Sigmoid colon (tissue), 7 donors: ENCODE data around the gene THAP10. TPM values are rescaled to one million over a fixed set of nuclear protein-coding genes. Genes with fewer than 3 reads are reported as not detected.
"Not testable (repeated sequence)": the region's sequence is repeated elsewhere in the genome, so short reads cannot be mapped to it uniquely, and the experiment has no call there.

ENCODE experiments used
- DNase-seq: peaks from one replicate; pipeline ENCODE4 v3.0.0-alpha.2; 2019
- H3K27ac ChIP-seq, 4 donors: fragments of 200-600 bp; sonication (generic); one replicate each; pipeline ENCODE4 v1.5.1; 2016 to 2019; ENCODE audit warnings: mild to moderate bottlenecking in 1 of 4
- H3K27me3 ChIP-seq, 3 donors: fragments of 200-600 bp; sonication (generic); one replicate each; pipeline ENCODE4 v1.5.1; 2019; ENCODE audit warnings: mild to moderate bottlenecking in 1 of 3
- H3K36me3 ChIP-seq, 4 donors: fragments of 200-600 bp; sonication (generic); one replicate each; pipeline ENCODE4 v1.5.1; 2016 to 2019
- H3K4me1 ChIP-seq, 4 donors: fragments of 200-600 bp; sonication (generic); one replicate each; pipeline ENCODE4 v1.5.1; 2017 to 2019
- H3K4me3 ChIP-seq, 4 donors: fragments of 200-600 bp; sonication (generic); one replicate each; pipeline ENCODE4 v1.5.1; 2017 to 2019; ENCODE audit warnings: mild to moderate bottlenecking in 2 of 4, moderate library complexity in 1 of 4
- H3K9me3 ChIP-seq, 4 donors: fragments of 200-600 bp in 3 of 4; sonication (generic) in 3 of 4; one replicate each; pipeline versions ENCODE4 v1.5.1 to v1.6.1; 2013 to 2019
- EP300 ChIP-seq, 4 donors: sonication (generic); formaldehyde crosslinking; IDR thresholded peaks; one replicate each; pipeline ENCODE4 v1.6.1; 2017; ENCODE audit warnings: antibody characterized with exemption in 4 of 4
- POLR2A ChIP-seq, 2 donors: fragments of 450-650 bp; IDR thresholded peaks; one replicate each; pipeline ENCODE4 v1.6.1; 2016; ENCODE audit warnings: antibody characterized with exemption in 2 of 2, mild to moderate bottlenecking in 2 of 2, moderate library complexity in 2 of 2
- POLR2AphosphoS5 ChIP-seq, 4 donors: sonication (generic); formaldehyde crosslinking; IDR thresholded peaks; one replicate each; pipeline ENCODE4 v1.6.1; 2017; ENCODE audit warnings: antibody characterized with exemption in 4 of 4
- WGBS, 2 donors: extraction: QIAGEN DNeasy Blood & Tissue Kit; methylation state at CpG; one replicate each; pipeline ENCODE4 v1.1.7; 2013; 5-methylcytosine and 5-hydroxymethylcytosine counted together
- intact Hi-C: fragments of 100-400 bp; cut with DNase I; formaldehyde crosslinking; loops from one replicate; pipeline ENCODE4 v1.15.1; 2023
- polyA plus RNA-seq, 3 donors: library from polyadenylated mRNA; stranded (reverse); fragments of 200-250 nt; gene quantifications; one replicate each; pipeline ENCODE4 v1.2.3, GENCODE V29; 2013
- total RNA-seq, 4 donors: library from RNA; depleted of rRNA; stranded (reverse); fragments of >200 nt; gene quantifications; one replicate each; pipeline ENCODE4 v1.1.0, GENCODE V29; 2016
- TF ChIP-seq, protein P1 (sequence below), 4 experiments: fragments of 450-650 bp in 3 of 4; fragments of 200-600 bp in 1 of 4; IDR thresholded peaks; one replicate each; pipeline ENCODE4 v1.5.1; 2016 to 2019; ENCODE audit warnings: antibody characterized with exemption in 4 of 4, mild to moderate bottlenecking in 3 of 4, moderate library complexity in 2 of 4
- donor health status: healthy with polysubstance abuse.
- donor health status: Bipolar disorder and iron deficiency.
- donor health status: healthy.

THAP10 gene
- total and polyA plus RNA-seq, 7 donors = 1.1 to 3.6 (median 2.5) TPM

DNA sequence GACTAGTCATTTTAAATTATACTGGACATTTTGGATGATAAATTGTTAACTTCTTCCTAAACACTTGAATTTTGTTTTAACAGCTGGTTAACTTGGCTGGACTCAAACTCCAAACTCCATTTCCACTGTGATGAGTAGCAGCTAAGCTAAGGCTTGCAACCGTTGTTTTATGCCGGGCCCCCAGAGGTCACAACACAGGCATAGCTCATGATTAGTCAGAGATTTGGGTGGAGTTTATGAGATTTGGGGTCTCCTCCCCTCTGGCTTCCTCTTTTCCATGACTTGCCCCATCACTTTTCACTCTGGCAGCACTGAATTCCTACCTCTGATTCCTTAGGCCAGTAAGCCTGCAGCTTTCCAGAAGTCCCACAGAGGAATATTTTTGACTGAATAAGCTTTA lies 12.8 kb downstream of the THAP10 start:
- 74 to 84% methylated on average over 2 of the region's 2 CpGs for WGBS, 2 donors
- intact Hi-C loops = no loop called here
- no peak for DNase-seq

DNA sequence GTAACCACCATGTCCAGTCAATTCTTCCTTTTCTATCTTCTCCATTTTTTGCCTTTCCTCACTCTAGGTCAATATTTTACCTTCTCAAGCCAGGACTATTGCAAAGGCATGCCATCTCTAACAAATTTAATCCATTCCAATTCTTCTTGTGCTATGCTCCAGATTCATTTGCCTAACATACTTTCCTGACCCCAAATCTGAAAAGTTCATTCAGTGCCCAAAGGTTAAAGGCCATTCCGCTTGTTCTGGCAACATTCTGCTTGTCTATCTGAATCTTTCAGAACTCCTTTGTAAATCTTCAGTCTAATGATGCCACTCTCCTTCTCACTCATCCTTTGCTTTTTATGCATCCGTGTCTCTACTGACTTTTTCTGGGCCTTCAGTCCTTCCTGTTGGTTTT lies 15.6 kb downstream of the THAP10 start:
- Histone ChIP-seq H3K36me3 (no peaks in the 10 kb centered on the region), H3K27me3 (no peaks in the 10 kb centered on the region), H3K9me3 (no peaks in the 10 kb centered on the region), H3K4me1 (no peaks in the 10 kb centered on the region), H3K4me3 (no peak overlapping the region), H3K27ac (no peak overlapping the region)
- DNase-seq = no peak
- WGBS, 2 donors = 75 to 79% methylated on average over 2 of the region's 2 CpGs
- intact Hi-C loops = no loop called here
- TF ChIP-seq POLR2A (IDR thresholded peaks at IDR 0.05) (no peak), EP300 (IDR thresholded peaks at IDR 0.05) (no peak), POLR2AphosphoS5 (IDR thresholded peaks at IDR 0.05) (no peak)
- TF ChIP-seq, protein P1, sequence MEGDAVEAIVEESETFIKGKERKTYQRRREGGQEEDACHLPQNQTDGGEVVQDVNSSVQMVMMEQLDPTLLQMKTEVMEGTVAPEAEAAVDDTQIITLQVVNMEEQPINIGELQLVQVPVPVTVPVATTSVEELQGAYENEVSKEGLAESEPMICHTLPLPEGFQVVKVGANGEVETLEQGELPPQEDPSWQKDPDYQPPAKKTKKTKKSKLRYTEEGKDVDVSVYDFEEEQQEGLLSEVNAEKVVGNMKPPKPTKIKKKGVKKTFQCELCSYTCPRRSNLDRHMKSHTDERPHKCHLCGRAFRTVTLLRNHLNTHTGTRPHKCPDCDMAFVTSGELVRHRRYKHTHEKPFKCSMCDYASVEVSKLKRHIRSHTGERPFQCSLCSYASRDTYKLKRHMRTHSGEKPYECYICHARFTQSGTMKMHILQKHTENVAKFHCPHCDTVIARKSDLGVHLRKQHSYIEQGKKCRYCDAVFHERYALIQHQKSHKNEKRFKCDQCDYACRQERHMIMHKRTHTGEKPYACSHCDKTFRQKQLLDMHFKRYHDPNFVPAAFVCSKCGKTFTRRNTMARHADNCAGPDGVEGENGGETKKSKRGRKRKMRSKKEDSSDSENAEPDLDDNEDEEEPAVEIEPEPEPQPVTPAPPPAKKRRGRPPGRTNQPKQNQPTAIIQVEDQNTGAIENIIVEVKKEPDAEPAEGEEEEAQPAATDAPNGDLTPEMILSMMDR (IDR thresholded peaks at IDR 0.05) = no peak

More for the DNA sequence above, 12.8 kb downstream of the THAP10 start:
- H3K4me3 ChIP-seq = no peak overlapping the region
- H3K9me3 ChIP-seq = no peaks in the 10 kb centered on the region
- no peaks in the 10 kb centered on the region for H3K27me3 ChIP-seq
- no peaks in the 10 kb centered on the region for H3K4me1 ChIP-seq
- H3K27ac ChIP-seq = no peak overlapping the region
- no peaks in the 10 kb centered on the region for H3K36me3 ChIP-seq
- no peak for TF ChIP-seq EP300 (IDR thresholded peaks at IDR 0.05)
- TF ChIP-seq, protein P1 (IDR thresholded peaks at IDR 0.05) = no peak
- TF ChIP-seq POLR2AphosphoS5 (IDR thresholded peaks at IDR 0.05) = no peak
- no peak for TF ChIP-seq POLR2A (IDR thresholded peaks at IDR 0.05)

DNA sequence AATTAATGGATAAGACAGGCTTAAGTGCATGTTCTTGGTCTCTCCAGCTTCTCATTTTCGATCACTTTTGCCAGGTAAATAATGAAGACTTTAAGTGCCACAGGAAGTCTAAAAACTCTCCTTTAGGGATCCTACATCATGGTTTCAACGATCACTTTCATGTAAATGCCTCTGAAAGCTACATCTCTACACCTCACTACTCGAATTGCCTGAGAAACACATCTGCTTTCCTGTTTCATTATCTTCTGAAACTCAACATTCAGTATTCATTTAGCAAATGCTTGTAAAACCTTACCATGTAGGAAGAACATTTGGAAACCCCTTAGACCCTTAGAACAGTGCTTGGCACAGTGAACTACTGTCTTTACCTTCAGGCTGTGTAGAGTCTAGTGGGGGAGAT lies 16.2 kb downstream of the THAP10 start:
- no peak for TF ChIP-seq POLR2AphosphoS5 (IDR thresholded peaks at IDR 0.05)
- no peak for TF ChIP-seq POLR2A (IDR thresholded peaks at IDR 0.05)
- TF ChIP-seq EP300 (IDR thresholded peaks at IDR 0.05) = no peak
- TF ChIP-seq, protein P1 (IDR thresholded peaks at IDR 0.05) = no peak
- no peak for DNase-seq
- no peak overlapping the region for H3K27ac ChIP-seq
- H3K9me3 ChIP-seq = no peaks in the 10 kb centered on the region
- H3K36me3 ChIP-seq = no peaks in the 10 kb centered on the region
- no peaks in the 10 kb centered on the region for H3K4me1 ChIP-seq
- no peaks in the 10 kb centered on the region for H3K27me3 ChIP-seq
- intact Hi-C loops = no loop called here
- 67 to 78% methylated on average over 3 of the region's 3 CpGs for WGBS, 2 donors
- no peak overlapping the region for H3K4me3 ChIP-seq

DNA sequence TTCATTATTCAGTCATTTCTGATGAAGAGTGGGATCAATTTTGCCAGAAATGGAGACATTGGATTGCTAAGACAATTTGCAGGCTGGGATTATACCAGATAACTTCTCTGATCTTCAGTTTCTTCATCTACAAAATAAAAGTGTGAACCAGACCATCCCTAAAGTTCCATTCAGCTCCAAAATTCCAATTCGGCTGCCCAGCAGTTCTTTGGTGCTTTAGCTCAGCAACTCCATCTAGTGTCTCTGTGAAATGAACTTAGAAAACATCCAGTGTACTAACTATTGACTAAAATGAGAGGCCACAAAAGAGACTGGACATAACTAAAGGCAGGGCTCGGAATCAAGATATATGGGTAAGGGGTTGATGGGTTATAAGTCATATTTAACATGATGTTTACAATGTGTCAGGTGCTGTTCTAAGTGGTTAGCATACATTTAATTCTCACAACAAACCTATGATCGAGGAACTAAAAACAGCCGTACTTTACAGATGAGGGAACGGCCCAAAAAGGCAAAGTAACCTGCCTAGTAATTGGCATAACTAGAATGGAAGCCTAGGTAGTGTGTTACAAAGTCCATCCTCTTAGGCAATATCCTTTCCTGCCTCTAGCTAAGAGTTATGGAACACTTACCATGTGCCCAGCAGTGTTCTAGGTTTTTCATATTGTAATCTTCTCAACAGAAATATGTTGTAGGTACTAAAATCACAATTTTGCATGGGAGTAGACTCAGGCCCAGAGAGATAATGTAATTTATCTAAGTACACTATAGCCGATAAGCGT lies 17.0 kb downstream of the THAP10 start:
- 75 to 78% methylated on average over 7 of the region's 7 CpGs for WGBS, 2 donors
- H3K27ac ChIP-seq = no peak overlapping the region
- DNase-seq = no peak
- H3K36me3 ChIP-seq = no peaks in the 10 kb centered on the region
- no peaks in the 10 kb centered on the region for H3K27me3 ChIP-seq
- intact Hi-C loops = loop anchor here (2.0 kb wide), 1 partner anchor 50 kb away; no protein-coding TSS in a partner anchor
- no peaks in the 10 kb centered on the region for H3K9me3 ChIP-seq
- no peak overlapping the region for H3K4me3 ChIP-seq
- peaks cover 0 to 5% (median 2%) of the 10 kb centered on the region in 4 donors for H3K4me1 ChIP-seq
- no peak for TF ChIP-seq POLR2AphosphoS5 (IDR thresholded peaks at IDR 0.05)
- TF ChIP-seq POLR2A (IDR thresholded peaks at IDR 0.05) = no peak

DNA sequence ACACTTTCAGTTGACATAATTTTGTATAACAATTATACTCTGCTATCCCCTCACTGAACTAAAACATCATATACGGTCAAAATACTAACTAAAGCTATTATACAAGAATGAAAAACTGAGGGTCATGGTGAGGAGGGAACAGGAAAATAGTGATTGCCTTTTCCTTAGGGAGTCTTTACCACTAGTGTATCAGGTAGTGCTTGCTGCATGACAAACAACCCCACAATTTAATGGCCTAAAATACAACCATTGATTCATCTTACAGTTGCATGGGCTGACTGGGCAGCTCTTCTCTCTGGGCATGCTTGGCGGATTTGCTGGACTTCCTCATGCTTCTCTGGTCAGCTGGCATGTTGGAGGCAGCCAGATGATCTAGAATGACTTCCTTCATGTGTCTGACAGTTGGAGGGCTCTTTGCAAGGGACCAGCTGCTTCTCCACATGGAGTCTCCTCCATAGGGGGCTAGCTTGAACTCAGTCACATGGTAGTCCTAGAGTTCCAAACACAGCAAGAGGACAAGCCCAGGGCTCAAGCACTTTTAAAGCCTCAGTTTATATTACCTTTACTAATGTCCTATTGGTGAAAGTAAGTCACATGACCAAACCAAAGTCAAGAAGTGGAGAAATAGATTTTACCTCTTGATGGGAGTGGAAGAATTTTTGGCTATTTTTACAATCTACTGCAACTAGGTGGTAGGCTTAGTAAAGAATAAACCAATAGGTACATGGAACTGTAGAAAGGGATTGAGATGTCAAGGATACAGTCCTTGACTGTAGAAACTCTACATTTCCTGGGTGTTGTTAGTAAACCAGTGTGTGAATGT lies 18.8 kb downstream of the THAP10 start:
- Histone ChIP-seq H3K9me3 (no peaks in the 10 kb centered on the region), H3K36me3 (no peaks in the 10 kb centered on the region), H3K27me3 (no peaks in the 10 kb centered on the region), H3K4me1 (peaks cover 0 to 21% (median 8%) of the 10 kb centered on the region in 4 donors), H3K4me3 (no peak overlapping the region), H3K27ac (no peak overlapping the region)
- intact Hi-C loops = loop anchor here (2.0 kb wide), 1 partner anchor 49 kb away; no protein-coding TSS in a partner anchor
- no peak for TF ChIP-seq POLR2AphosphoS5 (IDR thresholded peaks at IDR 0.05)
- no peak for TF ChIP-seq EP300 (IDR thresholded peaks at IDR 0.05)
- TF ChIP-seq POLR2A (IDR thresholded peaks at IDR 0.05) = no peak
- TF ChIP-seq, protein P1 (IDR thresholded peaks at IDR 0.05) = no peak
- DNase-seq = no peak
- WGBS, 2 donors = 93 to 94% methylated on average over 2 of the region's 2 CpGs

DNA sequence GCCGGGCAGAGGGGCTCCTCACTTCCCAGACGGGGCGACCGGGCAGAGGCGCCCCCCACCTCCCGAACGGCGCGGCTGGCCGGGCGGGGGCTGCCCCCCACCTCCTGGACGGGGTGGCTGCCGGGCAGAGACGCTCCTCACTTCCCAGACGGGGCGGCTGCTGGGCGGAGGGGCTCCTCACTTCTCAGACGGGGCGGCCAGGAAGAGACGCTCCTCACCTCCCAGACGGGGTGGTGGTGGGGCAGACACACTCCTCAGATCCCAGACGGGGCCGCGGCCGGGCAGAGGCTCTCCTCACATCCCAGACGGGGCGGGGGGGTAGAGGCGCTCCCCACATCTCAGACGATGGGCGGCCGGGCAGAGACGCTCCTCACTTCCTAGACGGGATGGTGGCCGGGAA lies 20.7 kb downstream of the THAP10 start:
- intact Hi-C loops, DNase-seq, H3K36me3 ChIP-seq: not testable (repeated sequence)

More for the DNA sequence above, 20.7 kb downstream of the THAP10 start:
- not testable (repeated sequence) for H3K4me3 ChIP-seq, H3K27me3 ChIP-seq, H3K9me3 ChIP-seq, H3K27ac ChIP-seq
- 95% methylated on average over 34 of the region's 34 CpGs for WGBS, 2 donors
- H3K4me1 ChIP-seq = peaks cover 0 to 30% (median 10%) of the 10 kb centered on the region in 4 donors
